IMR-90 (cell line): ENCODE results near the gene SLC38A8. TPM values are rescaled to one million over a fixed set of nuclear protein-coding genes. Genes with fewer than 3 reads are reported as not detected.

Experiments
- ATAC-seq: fragments of 200-7000 bp; cut with Tn5 transposase; 2 replicates; pipeline ENCODE4 v1.9.1; 2020; ENCODE audit warnings: low read depth, mild to moderate bottlenecking, moderate library complexity
- BruUV-seq: library from RNA; stranded (reverse); fragments of 400-500 nt; replicated peaks from 2 replicates; lab custom pipeline; 2021; lab: Mats Ljungman, UMichigan
- CTCF ChIA-PET: fragments of 300-600 bp; formaldehyde crosslinking; extraction: SDS; loops from one replicate; lab custom pipeline; 2021; ENCODE audit warnings: antibody characterized with exemption; lab: Yijun Ruan, JAX
- POLR2A ChIA-PET: fragments of 300-600 bp; sonication (Branson Sonifier 250); formaldehyde crosslinking; loops from one replicate; lab custom pipeline; 2022; ENCODE audit warnings: antibody characterized with exemption; ENCODE audit not compliant: unreplicated experiment; lab: Charles Lee
- DNase-seq: peaks from one replicate; pipeline ENCODE4 v3.0.0; 2013
- H2AFZ ChIP-seq: replicated peaks from 2 replicates; pipeline ENCODE3; 2013; ENCODE audit warnings: low read length, mild to moderate bottlenecking; ENCODE audit not compliant: poor library complexity
- H2AK5ac ChIP-seq: 2 replicates; pipeline ENCODE4 v1.6.1; 2013; ENCODE audit warnings: low read depth, low read length, inconsistent platforms
- H2AK9ac ChIP-seq: replicated peaks from 2 replicates; pipeline ENCODE3; 2013; ENCODE audit warnings: mild to moderate bottlenecking, low read depth, low read length, moderate library complexity; ENCODE audit not compliant: poor library complexity
- H2BK120ac ChIP-seq: 2 replicates; pipeline ENCODE4 v1.6.1; 2013; ENCODE audit warnings: low read depth, low read length, inconsistent platforms
- H2BK15ac ChIP-seq: 3 replicates; pipeline ENCODE4 v1.6.1; 2013; ENCODE audit warnings: low read depth, low read length, inconsistent platforms
- H2BK20ac ChIP-seq: 2 replicates; pipeline ENCODE4 v1.6.1; 2013; ENCODE audit warnings: low read depth, mild to moderate bottlenecking, inconsistent platforms, low read length, moderate library complexity
- H2BK5ac ChIP-seq: 2 replicates; pipeline ENCODE4 v1.6.1; 2013; ENCODE audit warnings: mild to moderate bottlenecking, low read depth, low read length, inconsistent platforms; ENCODE audit not compliant: poor library complexity, severe bottlenecking
- H3K14ac ChIP-seq: replicated peaks from 2 replicates; pipeline ENCODE4 v1.6.1; 2013; ENCODE audit warnings: low read depth, low read length, inconsistent platforms
- H3K18ac ChIP-seq: 2 replicates; pipeline ENCODE4 v1.6.1; 2013; ENCODE audit warnings: low read depth, low read length, control low read depth
- H3K23ac ChIP-seq: 2 replicates; pipeline ENCODE4 v1.6.1; 2013; ENCODE audit warnings: low read depth, low read length, inconsistent platforms
- H3K27ac ChIP-seq: 2 replicates; pipeline ENCODE4 v1.5.1; 2013; ENCODE audit warnings: mild to moderate bottlenecking, control low read depth, low read length; ENCODE audit not compliant: insufficient read depth
- H3K27me3 ChIP-seq: 2 replicates; pipeline ENCODE4 v1.6.1; 2013; ENCODE audit warnings: low read length; ENCODE audit not compliant: control insufficient read depth, insufficient read depth
- H3K36me3 ChIP-seq: 2 replicates; pipeline ENCODE4 v1.6.1; 2013; ENCODE audit warnings: low read length, mixed read lengths; ENCODE audit not compliant: control insufficient read depth, insufficient read depth
- H3K4ac ChIP-seq: 2 replicates; pipeline ENCODE4 v1.6.1; 2013; ENCODE audit warnings: low read depth, low read length, inconsistent platforms
- H3K4me1 ChIP-seq: 2 replicates; pipeline ENCODE4 v1.6.1; 2013; ENCODE audit warnings: low read length, mixed read lengths; ENCODE audit not compliant: control insufficient read depth, insufficient read depth
- H3K4me2 ChIP-seq: 2 replicates; pipeline ENCODE4 v1.6.1; 2013; ENCODE audit warnings: low read depth, mild to moderate bottlenecking, control low read depth, low read length, moderate library complexity
- H3K4me3 ChIP-seq: 2 replicates; pipeline ENCODE4 v1.5.1; 2013; ENCODE audit warnings: low read depth, mild to moderate bottlenecking, control low read depth, low read length, moderate library complexity; ENCODE audit not compliant: insufficient read depth
- H3K56ac ChIP-seq: 2 replicates; pipeline ENCODE4 v1.6.1; 2013; ENCODE audit warnings: low read length, inconsistent platforms; ENCODE audit not compliant: insufficient read depth; ENCODE audit errors: extremely low read depth
- H3K79me1 ChIP-seq, 2 experiments: 2 replicates each; pipeline ENCODE4 v1.6.1; 2013; ENCODE audit warnings: low read length in 2 of 2, inconsistent platforms in 1 of 2, low read depth in 1 of 2
- H3K9ac ChIP-seq: 2 replicates; pipeline ENCODE4 v1.6.1; 2013; ENCODE audit warnings: low read depth, low read length, control low read depth
- H3K9me1 ChIP-seq: 2 replicates; pipeline ENCODE4 v1.6.1; 2013; ENCODE audit warnings: low read length, inconsistent platforms; ENCODE audit not compliant: insufficient read depth
- H3K9me3 ChIP-seq: 2 replicates; pipeline ENCODE4 v1.6.1; 2013; ENCODE audit warnings: low read length; ENCODE audit not compliant: control insufficient read depth, insufficient read depth
- H4K20me1 ChIP-seq: 2 replicates; pipeline ENCODE4 v1.6.1; 2013; ENCODE audit warnings: low read length, inconsistent platforms; ENCODE audit not compliant: insufficient read depth
- H4K5ac ChIP-seq: 2 replicates; pipeline ENCODE4 v1.6.1; 2013; ENCODE audit warnings: mild to moderate bottlenecking, low read depth, low read length, control low read depth
- H4K8ac ChIP-seq, 2 experiments: 2 replicates each; pipeline ENCODE4 v1.6.1; 2013; ENCODE audit warnings: low read depth in 2 of 2, low read length in 2 of 2, control low read depth in 1 of 2, inconsistent platforms in 1 of 2
- H4K91ac ChIP-seq: 2 replicates; pipeline ENCODE4 v1.6.1; 2013; ENCODE audit warnings: low read depth, low read length, inconsistent platforms; ENCODE audit not compliant: insufficient read depth
- CEBPB ChIP-seq: IDR thresholded peaks from 2 replicates; pipeline ENCODE4 v1.6.1; 2012; ENCODE audit warnings: low read depth, low read length, improper control_type of control experiment
- CHD1 ChIP-seq: IDR thresholded peaks from 2 replicates; pipeline ENCODE4 v1.6.1; 2012; ENCODE audit warnings: low read depth, low read length, improper control_type of control experiment
- FOS ChIP-seq: fragments of 150-350 bp; IDR thresholded peaks from 2 replicates; pipeline ENCODE4 v1.6.1; 2016; ENCODE audit warnings: low read depth, low read length
- MAFK ChIP-seq: IDR thresholded peaks from 2 replicates; pipeline ENCODE4 v1.6.1; 2012; ENCODE audit warnings: low read depth, low read length, improper control_type of control experiment
- MAZ ChIP-seq: IDR thresholded peaks from 2 replicates; pipeline ENCODE4 v1.6.1; 2012; ENCODE audit warnings: low read depth, mild to moderate bottlenecking, low read length, improper control_type of control experiment, moderate library complexity, borderline replicate concordance
- MXI1 ChIP-seq: IDR thresholded peaks from 2 replicates; pipeline ENCODE4 v1.6.1; 2012; ENCODE audit warnings: low read depth, mild to moderate bottlenecking, low read length, moderate library complexity, borderline replicate concordance
- NFE2L2 ChIP-seq: fragments of 150-350 bp; IDR thresholded peaks from 2 replicates; pipeline ENCODE4 v1.6.1; 2016; ENCODE audit warnings: low read depth, mild to moderate bottlenecking, low read length
- POLR2A ChIP-seq: IDR thresholded peaks from 2 replicates; pipeline ENCODE4 v1.6.1; 2012; ENCODE audit warnings: mild to moderate bottlenecking, low read depth, low read length
- RAD21 ChIP-seq: IDR thresholded peaks from 2 replicates; pipeline ENCODE4 v1.6.1; 2012; ENCODE audit warnings: low read length, improper control_type of control experiment
- RCOR1 ChIP-seq: IDR thresholded peaks from 2 replicates; pipeline ENCODE4 v1.6.1; 2012; ENCODE audit warnings: mild to moderate bottlenecking, low read length, improper control_type of control experiment; ENCODE audit not compliant: insufficient replicate concordance
- SMC3 ChIP-seq: fragments of 150-350 bp; IDR thresholded peaks from 2 replicates; pipeline ENCODE4 v1.6.1; 2016; ENCODE audit warnings: low read depth, mild to moderate bottlenecking, antibody characterized with exemption, low read length, moderate library complexity
- WGBS, 2 experiments: methylation state at CpG; one replicate each; pipeline versions ENCODE4 v1.1.5 to v1.1.7; 2013; ENCODE audit warnings: missing lambda C conversion rate in 2 of 2; ENCODE audit not compliant: insufficient read length in 1 of 2; ENCODE audit errors: extremely low coverage in 2 of 2; 5-methylcytosine and 5-hydroxymethylcytosine counted together
- dilution Hi-C: fragments of 300-500 bp; cut with HindIII; formaldehyde crosslinking; loops from one replicate; pipeline ENCODE4 v1.14.3; 2018; ENCODE audit warnings: low sequenced_read_pairs; ENCODE audit not compliant: unreplicated experiment
- in situ Hi-C: fragments of 300-500 bp; cut with MboI; formaldehyde crosslinking; loops from 3 replicates; pipeline ENCODE4 v1.14.3; 2019; ENCODE audit warnings: low sequenced_read_pairs, inconsistent platforms, mixed read lengths
- intact Hi-C: fragments of 100-400 bp; cut with micrococcal nuclease; formaldehyde crosslinking; loops from 2 replicates; pipeline ENCODE4 v1.10.0; 2022
- polyA plus RNA-seq, 3 experiments: library from polyadenylated mRNA; depleted of rRNA; stranded (reverse); fragments of >200 nt; gene quantifications; 2 replicates each; pipeline ENCODE4 v1.2.3, GENCODE V29; 2012; ENCODE audit warnings: low replicate concordance in 1 of 3
- total RNA-seq: library from RNA; depleted of rRNA; stranded (reverse); fragments of >200 nt; gene quantifications from 2 replicates; pipeline ENCODE4 v1.2.3, GENCODE V29; 2012
- TF ChIP-seq, protein P1 (sequence below): fragments of 150-350 bp; IDR thresholded peaks from 2 replicates; pipeline ENCODE4 v1.6.1; 2016; ENCODE audit warnings: low read depth, mild to moderate bottlenecking, low read length, moderate library complexity, borderline replicate concordance
- TF ChIP-seq, protein P2 (sequence below): conservative IDR thresholded peaks from 2 replicates; pipeline ENCODE4 v1.5.1; 2012; ENCODE audit warnings: mild to moderate bottlenecking, low read depth, low read length, improper control_type of control experiment
- TF ChIP-seq, protein P3 (sequence below): fragments of 150-350 bp; IDR thresholded peaks from 2 replicates; pipeline ENCODE4 v1.6.1; 2017; ENCODE audit warnings: mild to moderate bottlenecking, antibody characterized with exemption, low read length, low read depth

The SLC38A8 gene
- total and polyA plus RNA-seq, 2 of the 4 experiments (the other 2 are of a cell fraction) = not detected

DNA sequence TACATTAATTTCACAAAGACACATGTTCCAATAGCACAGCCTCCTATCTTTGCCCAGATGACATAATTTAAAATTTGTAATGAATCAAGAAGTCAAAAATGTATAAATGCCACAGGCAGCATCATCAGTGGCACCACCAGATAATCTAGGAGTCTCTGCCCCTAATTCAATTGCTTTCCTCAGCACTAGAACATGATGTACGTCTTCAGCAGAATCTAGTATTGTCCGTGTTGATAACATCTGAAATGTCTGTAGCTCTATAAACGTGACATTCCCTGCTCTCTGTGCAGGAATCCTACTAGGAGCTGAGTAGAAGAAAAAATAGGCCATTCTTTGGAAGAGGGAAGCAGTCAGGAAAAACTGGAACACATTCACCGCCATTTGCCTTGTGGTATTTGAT is 21.4 kb upstream of the SLC38A8 start:
- Histone ChIP-seq H3K79me1 (peaks cover 0 to 4% of the 10 kb centered on the region in 2 experiments; a peak in 1 of 4 replicates), H2BK5ac (no peak overlapping the region), H2AFZ (no peak overlapping the region), H3K9me3 (no peaks in the 10 kb centered on the region), H2BK20ac (no peak overlapping the region), H3K9me1 (no peaks in the 10 kb centered on the region), H3K36me3 (peaks cover 49% of the 10 kb centered on the region), H3K4me2 (no peak overlapping the region), H2BK120ac (no peak overlapping the region), H4K91ac (no peak overlapping the region), H3K18ac (no peak overlapping the region), H3K56ac (no peak overlapping the region), H3K4me1 (peaks cover 1% of the 10 kb centered on the region; the same call in 1 of the 2 replicates), H4K20me1 (0 out of 2 replicates have a peak, but pooled peaks cover 3% of the 10 kb centered on the region), H3K27me3 (no peaks in the 10 kb centered on the region), H3K27ac (no peak overlapping the region), H2AK5ac (no peak overlapping the region), H3K9ac (no peak overlapping the region), H2BK15ac (no peak overlapping the region), H4K5ac (no peak overlapping the region), H2AK9ac (no peak overlapping the region), H3K23ac (no peak overlapping the region), H3K14ac (no peak overlapping the region), H4K8ac (no peak overlapping the region), H3K4ac (no peak overlapping the region), H3K4me3 (no peak overlapping the region)
- in situ Hi-C loops = no loop called here
- intact Hi-C loops = loop anchor here (2.0 kb wide), 1 partner anchor 237 kb away; no protein-coding TSS in a partner anchor
- TF ChIP-seq RAD21 (no peak), CHD1 (no peak), CEBPB (no peak), FOS (no peak), POLR2A (no peak), MXI1 (no peak), RCOR1 (no peak), SMC3 (no peak), NFE2L2 (no peak), MAZ (no peak), MAFK (no peak)
- TF ChIP-seq, protein P1, sequence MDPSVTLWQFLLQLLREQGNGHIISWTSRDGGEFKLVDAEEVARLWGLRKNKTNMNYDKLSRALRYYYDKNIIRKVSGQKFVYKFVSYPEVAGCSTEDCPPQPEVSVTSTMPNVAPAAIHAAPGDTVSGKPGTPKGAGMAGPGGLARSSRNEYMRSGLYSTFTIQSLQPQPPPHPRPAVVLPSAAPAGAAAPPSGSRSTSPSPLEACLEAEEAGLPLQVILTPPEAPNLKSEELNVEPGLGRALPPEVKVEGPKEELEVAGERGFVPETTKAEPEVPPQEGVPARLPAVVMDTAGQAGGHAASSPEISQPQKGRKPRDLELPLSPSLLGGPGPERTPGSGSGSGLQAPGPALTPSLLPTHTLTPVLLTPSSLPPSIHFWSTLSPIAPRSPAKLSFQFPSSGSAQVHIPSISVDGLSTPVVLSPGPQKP = no peak
- TF ChIP-seq, protein P2, sequence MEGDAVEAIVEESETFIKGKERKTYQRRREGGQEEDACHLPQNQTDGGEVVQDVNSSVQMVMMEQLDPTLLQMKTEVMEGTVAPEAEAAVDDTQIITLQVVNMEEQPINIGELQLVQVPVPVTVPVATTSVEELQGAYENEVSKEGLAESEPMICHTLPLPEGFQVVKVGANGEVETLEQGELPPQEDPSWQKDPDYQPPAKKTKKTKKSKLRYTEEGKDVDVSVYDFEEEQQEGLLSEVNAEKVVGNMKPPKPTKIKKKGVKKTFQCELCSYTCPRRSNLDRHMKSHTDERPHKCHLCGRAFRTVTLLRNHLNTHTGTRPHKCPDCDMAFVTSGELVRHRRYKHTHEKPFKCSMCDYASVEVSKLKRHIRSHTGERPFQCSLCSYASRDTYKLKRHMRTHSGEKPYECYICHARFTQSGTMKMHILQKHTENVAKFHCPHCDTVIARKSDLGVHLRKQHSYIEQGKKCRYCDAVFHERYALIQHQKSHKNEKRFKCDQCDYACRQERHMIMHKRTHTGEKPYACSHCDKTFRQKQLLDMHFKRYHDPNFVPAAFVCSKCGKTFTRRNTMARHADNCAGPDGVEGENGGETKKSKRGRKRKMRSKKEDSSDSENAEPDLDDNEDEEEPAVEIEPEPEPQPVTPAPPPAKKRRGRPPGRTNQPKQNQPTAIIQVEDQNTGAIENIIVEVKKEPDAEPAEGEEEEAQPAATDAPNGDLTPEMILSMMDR = no peak
- TF ChIP-seq, protein P3, sequence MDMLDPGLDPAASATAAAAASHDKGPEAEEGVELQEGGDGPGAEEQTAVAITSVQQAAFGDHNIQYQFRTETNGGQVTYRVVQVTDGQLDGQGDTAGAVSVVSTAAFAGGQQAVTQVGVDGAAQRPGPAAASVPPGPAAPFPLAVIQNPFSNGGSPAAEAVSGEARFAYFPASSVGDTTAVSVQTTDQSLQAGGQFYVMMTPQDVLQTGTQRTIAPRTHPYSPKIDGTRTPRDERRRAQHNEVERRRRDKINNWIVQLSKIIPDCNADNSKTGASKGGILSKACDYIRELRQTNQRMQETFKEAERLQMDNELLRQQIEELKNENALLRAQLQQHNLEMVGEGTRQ = no peak
- ChIA-PET POLR2A (no interaction called here), CTCF (interaction anchor here (0.7 to 1.4 kb wide), 4 partner anchors 93 to 200 kb away, joined by 3 to 10 read pairs (median 5); no protein-coding TSS in a partner anchor)
- no TSS peak for BruUV-seq
- ATAC-seq (no peak), DNase-seq (no peak)
- 76% methylated on average over 2 of the region's 4 CpGs; no CpG with 5 or more reads in 1 of the 2 experiments for WGBS, 2 experiments
- dilution Hi-C loops = no loop called here
